Panc1 (cell line): ENCODE data around the gene GFER. TPM values are rescaled to one million over a fixed set of nuclear protein-coding genes. Genes with fewer than 3 reads are reported as not detected.

Source experiments
- ATAC-seq: fragments of 200-7000 bp; cut with Tn5 transposase; 2 replicates; pipeline ENCODE4 v1.9.1; 2020; ENCODE audit warnings: mild to moderate bottlenecking, moderate library complexity
- BruUV-seq: library from RNA; stranded (reverse); fragments of 400-500 nt; replicated peaks from 2 replicates; lab custom pipeline; 2021; lab: Mats Ljungman, UMichigan
- CTCF ChIA-PET: fragments of 300-600 bp; sonication (Branson Sonifier 250); formaldehyde crosslinking; loops from one replicate; lab custom pipeline; 2022; ENCODE audit warnings: antibody characterized with exemption; lab: Charles Lee
- POLR2A ChIA-PET: fragments of 300-600 bp; sonication (Branson Sonifier 250); formaldehyde crosslinking; loops from one replicate; lab custom pipeline; 2022; ENCODE audit warnings: antibody characterized with exemption; lab: Charles Lee
- DNase-seq: peaks from one replicate; pipeline ENCODE4 v3.0.0-alpha.2; 2010; ENCODE audit warnings: low read depth, low spot score
- H3K27ac ChIP-seq: 2 replicates; pipeline ENCODE4 v1.5.1; 2011; ENCODE audit warnings: mild to moderate bottlenecking, low read length, inconsistent platforms
- H3K27me3 ChIP-seq: fragments of 200-500 bp; sonication (Bioruptor generic); 2 replicates; pipeline ENCODE4 v1.6.0; 2014; ENCODE audit warnings: low read length, inconsistent platforms; ENCODE audit not compliant: control insufficient read depth, insufficient read depth
- H3K36me3 ChIP-seq: fragments of 200-500 bp; sonication (Bioruptor generic); 2 replicates; pipeline ENCODE4 v1.5.1; 2014; ENCODE audit warnings: inconsistent platforms, mild to moderate bottlenecking, low read length, moderate library complexity; ENCODE audit not compliant: control insufficient read depth, insufficient read depth
- H3K4me1 ChIP-seq: 2 replicates; pipeline ENCODE4 v1.5.1; 2011; ENCODE audit warnings: inconsistent platforms, mild to moderate bottlenecking, low read length, moderate library complexity; ENCODE audit not compliant: control insufficient read depth, insufficient read depth
- H3K4me3 ChIP-seq, 2 experiments: 2 replicates each; pipeline ENCODE4 v1.5.1; 2011 to 2012; ENCODE audit warnings: low read depth in 2 of 2, low read length in 2 of 2, mild to moderate bottlenecking in 2 of 2, inconsistent platforms in 1 of 2, moderate library complexity in 1 of 2
- H3K9me3 ChIP-seq: fragments of 200-500 bp; sonication (Bioruptor generic); 2 replicates; pipeline ENCODE4 v1.5.1; 2014; ENCODE audit warnings: low read depth, mild to moderate bottlenecking, inconsistent platforms, low read length, moderate library complexity; ENCODE audit not compliant: control insufficient read depth, insufficient read depth
- POLR2AphosphoS5 ChIP-seq: IDR thresholded peaks from 2 replicates; pipeline ENCODE4 v1.6.1; 2012; ENCODE audit warnings: mild to moderate bottlenecking, low read depth, low read length, moderate library complexity
- SIN3A ChIP-seq: IDR thresholded peaks from 2 replicates; pipeline ENCODE4 v1.6.1; 2012; ENCODE audit warnings: low read depth, mild to moderate bottlenecking, low read length, moderate library complexity, borderline replicate concordance; ENCODE audit not compliant: insufficient read depth
- TCF7L2 ChIP-seq: IDR thresholded peaks from 2 replicates; pipeline ENCODE4 v1.6.1; 2011; ENCODE audit warnings: mild to moderate bottlenecking, low read depth, low read length, inconsistent platforms
- in situ Hi-C: cut with HindIII; loops from 2 replicates; pipeline ENCODE4 v1.10.0; 2016; ENCODE audit warnings: low sequenced_read_pairs, low pct_unique_long_range_greater_than_20kb
- intact Hi-C: fragments of 100-400 bp; cut with micrococcal nuclease; formaldehyde crosslinking; loops from one replicate; pipeline ENCODE4 v1.10.0; 2022; ENCODE audit not compliant: unreplicated experiment
- total RNA-seq: library from RNA; stranded (reverse); gene quantifications from one replicate; pipeline ENCODE4 v1.2.1, GENCODE V29; 2021; ENCODE audit not compliant: unreplicated experiment
- TF ChIP-seq, protein P1 (sequence below): fragments of 450-650 bp; IDR thresholded peaks from 2 replicates; pipeline ENCODE4 v1.5.1; 2017; ENCODE audit warnings: mild to moderate bottlenecking
- TF ChIP-seq, protein P2 (sequence below), 2 experiments: IDR thresholded peaks; 2 replicates each; pipeline ENCODE4 v1.6.1; 2011 to 2012; ENCODE audit warnings: low read depth in 2 of 2, control low read depth in 1 of 2, low read length in 1 of 2, mild to moderate bottlenecking in 1 of 2, moderate library complexity in 1 of 2; ENCODE audit not compliant: insufficient read depth in 1 of 2

Gene GFER
- total RNA-seq, 1 experiment from 2014 or later = 49.2 TPM

DNA sequence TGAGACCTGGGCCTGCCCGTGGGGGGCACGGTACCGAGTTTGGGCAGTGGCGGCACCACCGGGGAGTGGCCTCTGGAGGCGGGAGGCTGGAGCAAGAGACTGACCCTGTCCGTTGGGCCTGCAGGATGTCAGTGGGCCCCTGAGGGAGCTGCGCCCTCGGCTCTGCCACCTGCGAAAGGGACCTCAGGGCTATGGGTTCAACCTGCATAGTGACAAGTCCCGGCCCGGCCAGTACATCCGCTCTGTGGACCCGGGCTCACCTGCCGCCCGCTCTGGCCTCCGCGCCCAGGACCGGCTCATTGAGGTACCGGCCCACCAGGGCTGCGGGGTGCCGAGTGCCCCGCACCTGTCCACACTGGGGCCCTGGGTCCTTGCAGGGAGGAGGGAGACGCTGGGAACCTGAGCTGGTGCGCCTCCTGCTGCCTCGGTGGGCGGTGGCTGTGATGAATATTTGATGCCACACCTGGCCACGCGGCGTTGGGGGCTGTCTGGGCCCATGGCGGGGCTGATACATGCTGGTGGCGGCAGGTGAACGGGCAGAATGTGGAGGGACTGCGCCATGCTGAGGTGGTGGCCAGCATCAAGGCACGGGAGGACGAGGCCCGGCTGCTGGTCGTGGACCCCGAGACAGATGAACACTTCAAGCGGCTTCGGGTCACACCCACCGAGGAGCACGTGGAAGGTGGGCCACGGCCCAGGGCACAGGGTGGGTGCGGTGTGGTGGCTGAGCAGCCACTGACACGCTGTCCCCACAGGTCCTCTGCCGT, 52.4 kb downstream of the GFER start:
- intact Hi-C loops = no loop called here
- ChIA-PET POLR2A (no interaction called here), CTCF (no interaction called here)
- peak; percentile 0; the same call in 1 of the 2 replicates for ATAC-seq
- DNase-seq = no peak
- Histone ChIP-seq H3K4me3 (no peak overlapping the region), H3K27me3 (no peaks in the 10 kb centered on the region), H3K27ac (peak overlapping the region; percentile 91), H3K36me3 (no peaks in the 10 kb centered on the region), H3K4me1 (peaks cover 77% of the 10 kb centered on the region), H3K9me3 (no peaks in the 10 kb centered on the region)
- in situ Hi-C loops = no loop called here
- BruUV-seq = no TSS peak
- no peak for TF ChIP-seq SIN3A
- TF ChIP-seq, protein P1, sequence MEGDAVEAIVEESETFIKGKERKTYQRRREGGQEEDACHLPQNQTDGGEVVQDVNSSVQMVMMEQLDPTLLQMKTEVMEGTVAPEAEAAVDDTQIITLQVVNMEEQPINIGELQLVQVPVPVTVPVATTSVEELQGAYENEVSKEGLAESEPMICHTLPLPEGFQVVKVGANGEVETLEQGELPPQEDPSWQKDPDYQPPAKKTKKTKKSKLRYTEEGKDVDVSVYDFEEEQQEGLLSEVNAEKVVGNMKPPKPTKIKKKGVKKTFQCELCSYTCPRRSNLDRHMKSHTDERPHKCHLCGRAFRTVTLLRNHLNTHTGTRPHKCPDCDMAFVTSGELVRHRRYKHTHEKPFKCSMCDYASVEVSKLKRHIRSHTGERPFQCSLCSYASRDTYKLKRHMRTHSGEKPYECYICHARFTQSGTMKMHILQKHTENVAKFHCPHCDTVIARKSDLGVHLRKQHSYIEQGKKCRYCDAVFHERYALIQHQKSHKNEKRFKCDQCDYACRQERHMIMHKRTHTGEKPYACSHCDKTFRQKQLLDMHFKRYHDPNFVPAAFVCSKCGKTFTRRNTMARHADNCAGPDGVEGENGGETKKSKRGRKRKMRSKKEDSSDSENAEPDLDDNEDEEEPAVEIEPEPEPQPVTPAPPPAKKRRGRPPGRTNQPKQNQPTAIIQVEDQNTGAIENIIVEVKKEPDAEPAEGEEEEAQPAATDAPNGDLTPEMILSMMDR = no peak
- no peak for TF ChIP-seq TCF7L2
- TF ChIP-seq, protein P2, sequence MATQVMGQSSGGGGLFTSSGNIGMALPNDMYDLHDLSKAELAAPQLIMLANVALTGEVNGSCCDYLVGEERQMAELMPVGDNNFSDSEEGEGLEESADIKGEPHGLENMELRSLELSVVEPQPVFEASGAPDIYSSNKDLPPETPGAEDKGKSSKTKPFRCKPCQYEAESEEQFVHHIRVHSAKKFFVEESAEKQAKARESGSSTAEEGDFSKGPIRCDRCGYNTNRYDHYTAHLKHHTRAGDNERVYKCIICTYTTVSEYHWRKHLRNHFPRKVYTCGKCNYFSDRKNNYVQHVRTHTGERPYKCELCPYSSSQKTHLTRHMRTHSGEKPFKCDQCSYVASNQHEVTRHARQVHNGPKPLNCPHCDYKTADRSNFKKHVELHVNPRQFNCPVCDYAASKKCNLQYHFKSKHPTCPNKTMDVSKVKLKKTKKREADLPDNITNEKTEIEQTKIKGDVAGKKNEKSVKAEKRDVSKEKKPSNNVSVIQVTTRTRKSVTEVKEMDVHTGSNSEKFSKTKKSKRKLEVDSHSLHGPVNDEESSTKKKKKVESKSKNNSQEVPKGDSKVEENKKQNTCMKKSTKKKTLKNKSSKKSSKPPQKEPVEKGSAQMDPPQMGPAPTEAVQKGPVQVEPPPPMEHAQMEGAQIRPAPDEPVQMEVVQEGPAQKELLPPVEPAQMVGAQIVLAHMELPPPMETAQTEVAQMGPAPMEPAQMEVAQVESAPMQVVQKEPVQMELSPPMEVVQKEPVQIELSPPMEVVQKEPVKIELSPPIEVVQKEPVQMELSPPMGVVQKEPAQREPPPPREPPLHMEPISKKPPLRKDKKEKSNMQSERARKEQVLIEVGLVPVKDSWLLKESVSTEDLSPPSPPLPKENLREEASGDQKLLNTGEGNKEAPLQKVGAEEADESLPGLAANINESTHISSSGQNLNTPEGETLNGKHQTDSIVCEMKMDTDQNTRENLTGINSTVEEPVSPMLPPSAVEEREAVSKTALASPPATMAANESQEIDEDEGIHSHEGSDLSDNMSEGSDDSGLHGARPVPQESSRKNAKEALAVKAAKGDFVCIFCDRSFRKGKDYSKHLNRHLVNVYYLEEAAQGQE (IDR thresholded peaks at IDR 0.05; ENCODE audit: insufficient read depth in 1 of 2, low read depth in 2 of 2, low read length in 1 of 2) = no peak
- no peak for TF ChIP-seq POLR2AphosphoS5

DNA sequence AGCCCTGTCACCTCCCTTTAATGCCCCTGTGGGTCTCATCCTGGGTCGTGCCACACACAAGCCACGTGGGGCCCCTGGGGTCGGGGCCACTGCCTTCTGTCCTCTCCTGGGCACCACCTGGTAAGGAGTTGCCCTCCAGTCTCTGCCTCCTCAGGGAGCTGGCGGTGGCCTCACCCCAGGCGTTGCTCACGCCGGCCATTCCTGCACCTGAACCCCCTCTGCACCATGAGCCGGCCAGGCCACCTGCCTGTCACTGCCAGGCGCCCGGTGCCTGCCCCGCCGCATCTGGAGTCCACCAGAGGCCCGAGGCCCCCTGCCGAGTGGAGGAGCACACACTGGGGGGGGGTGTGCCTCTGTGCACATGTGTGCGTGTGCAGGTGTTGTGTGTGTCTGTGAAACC, 53.1 kb downstream of the GFER start:
- no peak overlapping the region for H3K4me3 ChIP-seq
- no peaks in the 10 kb centered on the region for H3K27me3 ChIP-seq
- intact Hi-C loops = no loop called here
- ChIA-PET CTCF (no interaction called here), POLR2A (no interaction called here)
- TF ChIP-seq TCF7L2 (no peak), SIN3A (no peak), POLR2AphosphoS5 (no peak)
- TF ChIP-seq, protein P2 (IDR thresholded peaks at IDR 0.05; ENCODE audit: insufficient read depth in 1 of 2, low read depth in 2 of 2, low read length in 1 of 2) = no peak
- TF ChIP-seq, protein P1 = no peak
- H3K27ac ChIP-seq = peak overlapping the region; percentile 91
- ATAC-seq (no peak), DNase-seq (no peak)
- no peaks in the 10 kb centered on the region for H3K36me3 ChIP-seq
- no peaks in the 10 kb centered on the region for H3K9me3 ChIP-seq
- in situ Hi-C loops = no loop called here
- peaks cover 75% of the 10 kb centered on the region for H3K4me1 ChIP-seq
- BruUV-seq = no TSS peak
